Hepatocyte (in vitro differentiated cells): ENCODE data around the gene TMEM144. TPM values are rescaled to one million over a fixed set of nuclear protein-coding genes. Genes with fewer than 3 reads are reported as not detected.

Experiments used
- DNase-seq: peaks from one replicate; pipeline ENCODE4 v3.0.0-alpha.2; 2016; ENCODE audit warnings: low spot score
- H2AFZ ChIP-seq: fragments of 200-600 bp; sonication (generic); 2 replicates; pipeline ENCODE4 v1.6.0; 2016; ENCODE audit warnings: antibody characterized with exemption, mild to moderate bottlenecking
- H3K27ac ChIP-seq: fragments of 200-600 bp; sonication (generic); 2 replicates; pipeline ENCODE4 v1.5.1; 2016; ENCODE audit warnings: mild to moderate bottlenecking
- H3K27me3 ChIP-seq: fragments of 200-600 bp; sonication (generic); 2 replicates; pipeline ENCODE4 v1.6.1; 2016
- H3K36me3 ChIP-seq: fragments of 200-600 bp; sonication (generic); replicated peaks from 2 replicates; pipeline ENCODE4 v1.5.1; 2016; ENCODE audit warnings: low read depth; ENCODE audit not compliant: insufficient read depth
- H3K4me1 ChIP-seq: fragments of 200-600 bp; sonication (generic); 2 replicates; pipeline ENCODE4 v1.5.1; 2016; ENCODE audit warnings: mild to moderate bottlenecking, moderate library complexity; ENCODE audit not compliant: insufficient read depth
- H3K4me2 ChIP-seq: fragments of 200-600 bp; sonication (generic); 2 replicates; pipeline ENCODE4 v1.6.0; 2016
- H3K4me3 ChIP-seq: fragments of 200-600 bp; sonication (generic); 2 replicates; pipeline ENCODE4 v1.5.1; 2016; ENCODE audit warnings: mild to moderate bottlenecking
- H3K79me2 ChIP-seq: fragments of 200-600 bp; sonication (generic); 2 replicates; pipeline ENCODE4 v1.6.0; 2017; ENCODE audit warnings: mild to moderate bottlenecking
- H3K9me2 ChIP-seq: fragments of 200-600 bp; sonication (generic); replicated peaks from 2 replicates; pipeline ENCODE4 v1.6.0; 2017; ENCODE audit warnings: mild to moderate bottlenecking; ENCODE audit not compliant: insufficient read depth
- H3K9me3 ChIP-seq: fragments of 200-600 bp; sonication (generic); 2 replicates; pipeline ENCODE4 v1.5.1; 2016; ENCODE audit warnings: low read depth, mild to moderate bottlenecking
- H4K20me1 ChIP-seq: fragments of 200-600 bp; sonication (generic); 2 replicates; pipeline ENCODE4 v1.6.0; 2016; ENCODE audit warnings: mild to moderate bottlenecking; ENCODE audit not compliant: insufficient read depth, poor library complexity, severe bottlenecking
- CTCF ChIP-seq: fragments of 200-600 bp; sonication (generic); IDR thresholded peaks from 2 replicates; pipeline ENCODE4 v1.5.1; 2016; ENCODE audit warnings: antibody characterized with exemption, mild to moderate bottlenecking; ENCODE audit not compliant: poor library complexity
- EZH2 ChIP-seq: fragments of 200-600 bp; sonication (generic); IDR thresholded peaks from 2 replicates; pipeline ENCODE4 v1.6.1; 2016; ENCODE audit warnings: antibody characterized with exemption, mild to moderate bottlenecking, borderline replicate concordance
- EZH2phosphoT487 ChIP-seq: fragments of 200-600 bp; sonication (generic); IDR thresholded peaks from one replicate; pipeline ENCODE4 v1.6.1; 2018; ENCODE audit warnings: antibody characterized with exemption, mild to moderate bottlenecking, low read depth, moderate library complexity; ENCODE audit not compliant: unreplicated experiment, severe bottlenecking
- WGBS: methylation state at CpG from one replicate; pipeline ENCODE4 v1.1.6; 2016; ENCODE audit warnings: low lambda C conversion rate; ENCODE audit errors: missing lambda C conversion rate; 5-methylcytosine and 5-hydroxymethylcytosine counted together
- polyA plus RNA-seq: library from polyadenylated mRNA; unstranded; fragments of >200 nt; fragmentation: Nextera tagmentation; extraction: Ambion mirVana; gene quantifications from 2 replicates; pipeline ENCODE4 v1.2.1, GENCODE V29; 2016
- total RNA-seq: library from RNA; depleted of rRNA; stranded (reverse); fragments of >200 nt; gene quantifications from 2 replicates; pipeline ENCODE4 v1.2.3, GENCODE V29; 2014

Gene TMEM144
- total and polyA plus RNA-seq, 2 experiments from 2014 or later, result 17.5 to 58.9 TPM

- Histone ChIP-seq H3K9me2 (no peaks in the 10 kb centered on the region), H4K20me1 (no peaks in the 10 kb centered on the region), H3K27ac (no peak overlapping the region), H3K79me2 (no peaks in the 10 kb centered on the region), H3K4me3 (no peak overlapping the region), H3K36me3 (no peaks in the 10 kb centered on the region), H2AFZ (no peak overlapping the region), H3K4me2 (no peak overlapping the region), H3K27me3 (no peaks in the 10 kb centered on the region), H3K4me1 (no peaks in the 10 kb centered on the region), H3K9me3 (no peaks in the 10 kb centered on the region)
- WGBS, result 49% methylated on average over 2 of the region's 2 CpGs
- TF ChIP-seq EZH2 (no peak), CTCF (no peak), EZH2phosphoT487 (no peak)
- DNase-seq, result no peak
These were observed 40.0 kb downstream of the TMEM144 start for GRCh38 chr4:158250321-158250720.

- Histone ChIP-seq H3K79me2 (no peaks in the 10 kb centered on the region), H3K9me3 (no peaks in the 10 kb centered on the region), H3K27me3 (no peaks in the 10 kb centered on the region), H3K27ac (no peak overlapping the region), H2AFZ (no peak overlapping the region), H4K20me1 (no peaks in the 10 kb centered on the region), H3K9me2 (no peaks in the 10 kb centered on the region), H3K4me2 (no peak overlapping the region), H3K4me1 (no peaks in the 10 kb centered on the region), H3K4me3 (no peak overlapping the region), H3K36me3 (no peaks in the 10 kb centered on the region)
- peak; percentile 78 for DNase-seq
- TF ChIP-seq CTCF, result peak; percentile 76
- no peak for TF ChIP-seq EZH2
- 38% methylated on average over 6 of the region's 6 CpGs for WGBS
These were observed 43.2 kb downstream of the TMEM144 start for GRCh38 chr4:158253350-158253980.

- H3K27ac ChIP-seq, result no peak overlapping the region
- no peak overlapping the region for H3K4me3 ChIP-seq
- no peaks in the 10 kb centered on the region for H3K9me2 ChIP-seq
- H3K79me2 ChIP-seq, result no peaks in the 10 kb centered on the region
- WGBS, result 80% methylated on average over 2 of the region's 2 CpGs
- no peak overlapping the region for H3K4me2 ChIP-seq
- no peaks in the 10 kb centered on the region for H3K27me3 ChIP-seq
- no peaks in the 10 kb centered on the region for H4K20me1 ChIP-seq
- H3K36me3 ChIP-seq, result no peaks in the 10 kb centered on the region
- no peaks in the 10 kb centered on the region for H3K4me1 ChIP-seq
- TF ChIP-seq CTCF (no peak), EZH2phosphoT487 (no peak), EZH2 (no peak)
- no peaks in the 10 kb centered on the region for H3K9me3 ChIP-seq
- DNase-seq, result no peak
- no peak overlapping the region for H2AFZ ChIP-seq
These were observed 44.0 kb downstream of the TMEM144 start for GRCh38 chr4:158254292-158254691.
